ENCODE data around the gene GNMT.

The GNMT gene

DNA sequence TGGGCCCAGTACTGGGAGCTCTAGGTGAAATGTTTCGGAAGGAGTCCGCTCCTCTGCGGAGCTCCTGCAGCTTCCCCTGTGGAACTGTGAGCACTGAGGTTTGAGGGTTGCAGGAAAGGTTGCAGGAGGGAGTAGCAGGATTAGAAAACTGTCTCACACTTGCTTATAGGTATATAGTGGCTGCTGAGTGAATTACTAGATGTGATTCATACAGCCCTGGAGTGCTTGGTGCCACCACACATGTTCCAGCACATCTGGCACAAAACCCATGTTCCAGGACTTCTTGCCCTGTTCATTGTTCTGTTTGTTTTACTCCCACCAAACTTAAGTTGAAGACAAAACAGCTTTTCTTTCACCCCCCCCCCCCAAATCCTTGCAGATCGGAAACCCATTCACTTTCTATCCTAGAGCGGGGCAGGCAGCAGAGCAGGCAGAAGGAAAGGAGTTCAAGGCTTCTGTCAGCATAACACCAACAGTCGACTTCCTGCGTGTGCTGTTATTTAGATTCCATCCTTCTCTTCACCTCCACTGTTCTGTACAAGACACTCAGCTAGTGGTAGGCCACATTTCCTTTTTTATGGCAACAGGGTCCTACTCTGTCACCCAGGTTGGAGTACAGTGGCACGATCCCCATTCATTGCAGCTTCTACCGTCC, 19.1 kb downstream of the GNMT start:
- TF ChIP-seq, protein P1, sequence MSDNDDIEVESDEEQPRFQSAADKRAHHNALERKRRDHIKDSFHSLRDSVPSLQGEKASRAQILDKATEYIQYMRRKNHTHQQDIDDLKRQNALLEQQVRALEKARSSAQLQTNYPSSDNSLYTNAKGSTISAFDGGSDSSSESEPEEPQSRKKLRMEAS (IDR thresholded peaks at IDR 0.05), result no peak
- no peak for TF ChIP-seq YY1 (IDR thresholded peaks at IDR 0.05; ENCODE audit: low read depth)
- no peak for TF ChIP-seq ZBTB7A (IDR thresholded peaks at IDR 0.05; ENCODE audit: low read depth)
- no peak for TF ChIP-seq NFIC (IDR thresholded peaks at IDR 0.05)
- TF ChIP-seq FOXM1 (IDR thresholded peaks at IDR 0.05; ENCODE audit: borderline replicate concordance, low read depth), result no peak
- TF ChIP-seq TEAD4 (IDR thresholded peaks at IDR 0.05), result no peak
- TF ChIP-seq, protein P2, sequence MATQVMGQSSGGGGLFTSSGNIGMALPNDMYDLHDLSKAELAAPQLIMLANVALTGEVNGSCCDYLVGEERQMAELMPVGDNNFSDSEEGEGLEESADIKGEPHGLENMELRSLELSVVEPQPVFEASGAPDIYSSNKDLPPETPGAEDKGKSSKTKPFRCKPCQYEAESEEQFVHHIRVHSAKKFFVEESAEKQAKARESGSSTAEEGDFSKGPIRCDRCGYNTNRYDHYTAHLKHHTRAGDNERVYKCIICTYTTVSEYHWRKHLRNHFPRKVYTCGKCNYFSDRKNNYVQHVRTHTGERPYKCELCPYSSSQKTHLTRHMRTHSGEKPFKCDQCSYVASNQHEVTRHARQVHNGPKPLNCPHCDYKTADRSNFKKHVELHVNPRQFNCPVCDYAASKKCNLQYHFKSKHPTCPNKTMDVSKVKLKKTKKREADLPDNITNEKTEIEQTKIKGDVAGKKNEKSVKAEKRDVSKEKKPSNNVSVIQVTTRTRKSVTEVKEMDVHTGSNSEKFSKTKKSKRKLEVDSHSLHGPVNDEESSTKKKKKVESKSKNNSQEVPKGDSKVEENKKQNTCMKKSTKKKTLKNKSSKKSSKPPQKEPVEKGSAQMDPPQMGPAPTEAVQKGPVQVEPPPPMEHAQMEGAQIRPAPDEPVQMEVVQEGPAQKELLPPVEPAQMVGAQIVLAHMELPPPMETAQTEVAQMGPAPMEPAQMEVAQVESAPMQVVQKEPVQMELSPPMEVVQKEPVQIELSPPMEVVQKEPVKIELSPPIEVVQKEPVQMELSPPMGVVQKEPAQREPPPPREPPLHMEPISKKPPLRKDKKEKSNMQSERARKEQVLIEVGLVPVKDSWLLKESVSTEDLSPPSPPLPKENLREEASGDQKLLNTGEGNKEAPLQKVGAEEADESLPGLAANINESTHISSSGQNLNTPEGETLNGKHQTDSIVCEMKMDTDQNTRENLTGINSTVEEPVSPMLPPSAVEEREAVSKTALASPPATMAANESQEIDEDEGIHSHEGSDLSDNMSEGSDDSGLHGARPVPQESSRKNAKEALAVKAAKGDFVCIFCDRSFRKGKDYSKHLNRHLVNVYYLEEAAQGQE (IDR thresholded peaks at IDR 0.05; ENCODE audit: low read depth), result no peak

DNA sequence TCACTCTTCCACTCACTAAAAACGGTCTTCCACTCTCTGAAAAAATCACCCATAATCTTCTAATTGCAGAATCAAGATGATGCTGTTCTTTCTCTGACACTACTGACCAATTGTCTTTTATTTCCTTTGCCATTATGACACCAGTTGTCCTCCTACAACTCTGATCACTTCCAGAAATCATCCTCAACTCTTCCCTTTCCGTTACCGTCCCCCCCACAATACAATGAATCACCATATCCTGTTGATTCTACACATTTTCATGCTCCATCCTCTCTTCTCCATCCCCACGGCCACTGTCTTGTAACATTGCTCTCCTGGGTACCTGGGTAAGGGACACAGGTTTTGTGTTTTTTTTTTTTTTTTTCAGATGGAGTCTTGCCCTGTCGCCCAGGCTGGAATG, 21.3 kb downstream of the GNMT start:
- TF ChIP-seq NFIC (IDR thresholded peaks at IDR 0.05) (no peak), EGR1 (IDR thresholded peaks at IDR 0.05) (no peak), CREB1 (IDR thresholded peaks at IDR 0.05; ENCODE audit: low read depth) (no peak), RAD21 (IDR thresholded peaks at IDR 0.05; ENCODE audit: low read depth) (no peak), EP300 (IDR thresholded peaks at IDR 0.05; ENCODE audit: borderline replicate concordance) (no peak), CEBPB (IDR thresholded peaks at IDR 0.05) (no peak), TEAD4 (IDR thresholded peaks at IDR 0.05) (no peak), YY1 (IDR thresholded peaks at IDR 0.05; ENCODE audit: low read depth) (no peak), FOXM1 (IDR thresholded peaks at IDR 0.05; ENCODE audit: borderline replicate concordance, low read depth) (no peak), TAF1 (IDR thresholded peaks at IDR 0.05; ENCODE audit: low read depth) (no peak), ZBTB7A (IDR thresholded peaks at IDR 0.05; ENCODE audit: low read depth) (no peak)
- TF ChIP-seq, protein P3, sequence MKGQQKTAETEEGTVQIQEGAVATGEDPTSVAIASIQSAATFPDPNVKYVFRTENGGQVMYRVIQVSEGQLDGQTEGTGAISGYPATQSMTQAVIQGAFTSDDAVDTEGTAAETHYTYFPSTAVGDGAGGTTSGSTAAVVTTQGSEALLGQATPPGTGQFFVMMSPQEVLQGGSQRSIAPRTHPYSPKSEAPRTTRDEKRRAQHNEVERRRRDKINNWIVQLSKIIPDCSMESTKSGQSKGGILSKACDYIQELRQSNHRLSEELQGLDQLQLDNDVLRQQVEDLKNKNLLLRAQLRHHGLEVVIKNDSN (IDR thresholded peaks at IDR 0.05), result no peak
- TF ChIP-seq, protein P2 (IDR thresholded peaks at IDR 0.05; ENCODE audit: low read depth), result no peak
- TF ChIP-seq, protein P1 (IDR thresholded peaks at IDR 0.05), result no peak

DNA sequence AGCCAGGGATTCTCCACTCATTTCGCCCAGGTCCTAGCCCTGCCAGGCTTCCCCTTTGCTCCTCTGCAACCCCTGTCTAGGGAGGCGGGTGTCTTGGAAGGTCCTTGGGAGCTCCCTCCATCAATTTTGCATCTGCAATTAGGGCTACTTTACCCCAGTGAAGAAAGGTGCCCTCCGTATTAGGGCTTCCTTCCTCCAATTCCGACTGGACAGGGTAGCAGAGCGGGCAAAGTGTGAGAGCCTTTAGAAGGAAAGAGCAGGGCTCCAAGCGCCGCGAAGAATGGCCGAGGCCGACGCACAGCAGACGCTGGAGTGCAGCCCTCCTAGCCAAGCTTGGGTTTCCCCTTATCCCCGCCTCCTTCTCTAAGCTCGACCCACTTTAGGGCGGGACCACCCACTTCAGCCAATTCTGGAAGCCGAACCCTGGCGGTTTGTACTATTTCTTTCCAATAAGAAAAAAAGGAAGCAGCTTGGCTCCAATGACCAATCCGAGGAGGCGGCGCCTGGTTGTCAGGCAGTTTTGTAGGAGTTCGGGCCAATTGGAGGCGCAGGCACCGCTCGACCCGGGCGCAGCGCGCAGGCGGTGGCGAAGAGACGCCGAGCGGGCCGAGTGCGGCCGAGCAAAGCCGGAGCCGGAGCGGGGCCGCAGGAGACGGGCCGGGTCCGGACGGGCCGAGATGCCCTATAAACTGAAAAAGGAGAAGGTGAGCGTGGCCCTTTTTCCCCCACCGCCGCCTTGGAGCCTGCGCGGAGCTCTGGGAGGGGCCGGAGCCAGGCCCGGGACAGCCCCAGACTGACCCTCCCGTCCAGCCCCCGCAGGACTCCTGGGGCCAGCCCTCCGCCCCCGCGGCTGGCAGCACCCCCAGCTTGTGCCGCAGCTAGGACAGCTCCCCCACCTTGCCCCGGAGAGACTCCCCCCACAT, 23.7 kb downstream of the GNMT start, which contains the start of gene PPP2R5D:
Gene PPP2R5D, plus strand, starts transcription at position 570 of the 923 bp plus-strand sequence. Its CDS starts 108 bp downstream, at position 678.
- peak; percentile 90 for TF ChIP-seq EGR1 (IDR thresholded peaks at IDR 0.05)
- TF ChIP-seq FOXM1 (IDR thresholded peaks at IDR 0.05; ENCODE audit: borderline replicate concordance, low read depth), result no peak
- no peak for TF ChIP-seq CEBPB (IDR thresholded peaks at IDR 0.05)
- no peak for TF ChIP-seq CREB1 (IDR thresholded peaks at IDR 0.05; ENCODE audit: low read depth)
- TF ChIP-seq RAD21 (IDR thresholded peaks at IDR 0.05; ENCODE audit: low read depth), result no peak
- TF ChIP-seq, protein P1 (IDR thresholded peaks at IDR 0.05), result peak; percentile 33
- TF ChIP-seq YY1 (IDR thresholded peaks at IDR 0.05; ENCODE audit: low read depth), result peak; percentile 66; the same call in 1 of the 2 replicates
- TF ChIP-seq, protein P3 (IDR thresholded peaks at IDR 0.05), result no peak
- TF ChIP-seq, protein P2 (IDR thresholded peaks at IDR 0.05; ENCODE audit: low read depth), result no peak
- TF ChIP-seq TAF1 (IDR thresholded peaks at IDR 0.05; ENCODE audit: low read depth), result peak; percentile 67
- TF ChIP-seq NFIC (IDR thresholded peaks at IDR 0.05), result no peak
- no peak for TF ChIP-seq TEAD4 (IDR thresholded peaks at IDR 0.05)
- TF ChIP-seq TCF12 (IDR thresholded peaks at IDR 0.05; ENCODE audit: low read depth), result no peak
- no peak for TF ChIP-seq ZBTB7A (IDR thresholded peaks at IDR 0.05; ENCODE audit: low read depth)
- no peak for TF ChIP-seq EP300 (IDR thresholded peaks at IDR 0.05; ENCODE audit: borderline replicate concordance)
